ENCODE data around the gene ZBTB3.

ZBTB3 gene

DNA sequence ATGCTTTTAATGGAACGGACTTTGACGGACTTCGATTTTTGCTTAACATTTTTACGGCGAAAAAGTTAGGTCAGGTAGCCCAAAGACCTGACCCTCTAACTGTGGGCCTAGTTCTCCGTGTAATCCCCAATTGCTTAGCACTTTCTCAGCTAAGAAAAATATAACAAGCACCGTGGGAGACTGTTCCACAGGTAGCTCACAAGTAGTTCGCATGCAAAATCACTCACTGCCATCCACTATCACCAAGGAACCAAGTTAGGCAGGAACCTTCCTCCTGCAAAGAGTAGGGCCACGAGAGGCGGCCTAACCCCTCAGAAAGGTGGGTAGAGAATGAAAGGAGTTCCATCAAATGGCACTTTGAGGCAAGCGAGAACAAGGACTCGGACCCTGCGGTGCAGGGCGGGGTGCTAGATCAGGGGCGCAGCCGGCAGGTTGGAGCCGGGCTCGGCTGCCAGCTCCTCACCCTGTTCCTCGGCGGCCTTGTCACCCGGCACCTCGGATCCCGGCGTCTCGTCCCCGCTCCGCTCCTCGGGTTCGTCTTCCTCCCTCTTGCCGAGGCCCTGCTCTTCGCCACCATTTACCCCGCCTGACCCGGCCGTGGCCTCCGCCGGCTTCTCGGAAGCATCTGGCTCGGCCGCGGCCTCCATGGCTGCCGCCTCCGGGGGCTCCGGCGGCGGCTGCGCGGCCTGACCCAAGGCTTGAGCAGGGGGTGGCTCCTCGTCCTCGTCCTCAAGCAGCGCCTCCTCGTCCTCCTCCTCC is 27.6 kb downstream of the ZBTB3 start:
- peak overlapping the region; percentile 78 for H3K4me3 ChIP-seq (ENCODE audit: low read depth, low read length)
- TF ChIP-seq, protein P1, sequence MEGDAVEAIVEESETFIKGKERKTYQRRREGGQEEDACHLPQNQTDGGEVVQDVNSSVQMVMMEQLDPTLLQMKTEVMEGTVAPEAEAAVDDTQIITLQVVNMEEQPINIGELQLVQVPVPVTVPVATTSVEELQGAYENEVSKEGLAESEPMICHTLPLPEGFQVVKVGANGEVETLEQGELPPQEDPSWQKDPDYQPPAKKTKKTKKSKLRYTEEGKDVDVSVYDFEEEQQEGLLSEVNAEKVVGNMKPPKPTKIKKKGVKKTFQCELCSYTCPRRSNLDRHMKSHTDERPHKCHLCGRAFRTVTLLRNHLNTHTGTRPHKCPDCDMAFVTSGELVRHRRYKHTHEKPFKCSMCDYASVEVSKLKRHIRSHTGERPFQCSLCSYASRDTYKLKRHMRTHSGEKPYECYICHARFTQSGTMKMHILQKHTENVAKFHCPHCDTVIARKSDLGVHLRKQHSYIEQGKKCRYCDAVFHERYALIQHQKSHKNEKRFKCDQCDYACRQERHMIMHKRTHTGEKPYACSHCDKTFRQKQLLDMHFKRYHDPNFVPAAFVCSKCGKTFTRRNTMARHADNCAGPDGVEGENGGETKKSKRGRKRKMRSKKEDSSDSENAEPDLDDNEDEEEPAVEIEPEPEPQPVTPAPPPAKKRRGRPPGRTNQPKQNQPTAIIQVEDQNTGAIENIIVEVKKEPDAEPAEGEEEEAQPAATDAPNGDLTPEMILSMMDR (IDR thresholded peaks at IDR 0.05; ENCODE audit: low read depth, low read length) = no peak
- in situ Hi-C loops (cut with HindIII; ENCODE audit: low sequenced_read_pairs) = no loop called here
- DNase-seq (ENCODE audit: low read depth, low spot score) = no peak

DNA sequence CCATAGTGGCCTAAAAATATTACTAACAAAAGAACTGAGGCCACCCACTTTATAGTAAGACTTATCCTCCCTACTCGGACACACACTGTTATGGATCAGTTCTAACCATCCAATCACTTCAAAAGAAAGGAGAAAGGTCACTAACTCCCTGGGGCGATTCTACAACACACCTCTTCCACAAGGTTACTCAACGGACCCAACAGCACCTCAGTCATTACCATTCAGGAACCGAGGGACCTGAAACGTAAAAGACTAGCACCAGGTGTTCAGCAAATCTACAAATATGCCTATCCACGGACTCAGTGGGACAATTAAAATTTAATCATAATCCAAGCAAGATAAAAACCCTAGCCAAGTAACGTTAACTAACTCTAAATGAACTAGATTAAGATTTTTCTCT is 28.3 kb downstream of the ZBTB3 start:
- peak overlapping the region; percentile 78 for H3K4me3 ChIP-seq (ENCODE audit: low read depth, low read length)
- in situ Hi-C loops (cut with HindIII; ENCODE audit: low sequenced_read_pairs) = no loop called here
- TF ChIP-seq, protein P1 (IDR thresholded peaks at IDR 0.05; ENCODE audit: low read depth, low read length) = no peak
- no peak for DNase-seq (ENCODE audit: low read depth, low spot score)

DNA sequence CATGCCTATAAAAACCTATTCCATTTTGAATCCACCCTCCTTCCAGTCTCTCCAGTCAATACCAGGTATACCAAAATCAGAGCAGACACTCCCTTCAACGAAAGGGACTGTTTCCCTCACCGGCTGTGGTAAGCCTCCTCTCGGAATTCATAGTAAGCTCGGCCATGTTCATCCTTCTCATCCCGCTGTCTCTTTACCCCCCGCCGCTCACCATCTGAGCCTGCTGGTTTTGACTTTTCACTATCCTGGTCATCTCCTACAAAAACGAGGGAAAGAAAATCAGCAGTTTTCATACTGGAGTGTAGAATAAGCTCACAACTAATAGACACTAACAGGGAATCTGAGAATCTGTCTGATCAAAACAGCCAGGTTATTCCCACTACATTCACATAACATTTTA is 29.8 kb downstream of the ZBTB3 start:
- TF ChIP-seq, protein P1 (IDR thresholded peaks at IDR 0.05; ENCODE audit: low read depth, low read length) = no peak
- peak overlapping the region; percentile 78 for H3K4me3 ChIP-seq (ENCODE audit: low read depth, low read length)
- DNase-seq (ENCODE audit: low read depth, low spot score) = no peak
- in situ Hi-C loops (cut with HindIII; ENCODE audit: low sequenced_read_pairs) = no loop called here

DNA sequence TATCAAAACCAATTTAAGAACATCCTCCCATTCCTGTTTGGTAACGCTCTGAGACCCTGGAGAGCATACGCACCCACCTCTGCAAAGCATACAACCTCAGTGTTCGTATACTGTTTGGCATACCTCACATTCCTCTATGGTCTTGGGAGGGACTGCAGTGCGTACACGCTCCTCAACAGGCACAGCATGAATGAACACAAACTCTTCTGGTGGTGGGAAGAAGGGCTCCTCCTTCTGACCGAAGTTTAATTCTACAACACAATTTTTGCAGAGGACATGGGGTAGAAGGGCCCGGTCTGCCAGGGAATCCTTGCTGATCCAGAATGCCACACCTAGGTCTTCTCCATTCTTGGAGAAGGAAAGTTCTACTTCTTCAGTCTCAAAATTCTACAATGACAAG is 32.0 kb downstream of the ZBTB3 start:
- DNase-seq (ENCODE audit: low read depth, low spot score) = peak; percentile 39
- in situ Hi-C loops (cut with HindIII; ENCODE audit: low sequenced_read_pairs) = no loop called here
- TF ChIP-seq, protein P1 (IDR thresholded peaks at IDR 0.05; ENCODE audit: low read depth, low read length) = peak; percentile 13
- no peak overlapping the region for H3K4me3 ChIP-seq (ENCODE audit: low read depth, low read length)

DNA sequence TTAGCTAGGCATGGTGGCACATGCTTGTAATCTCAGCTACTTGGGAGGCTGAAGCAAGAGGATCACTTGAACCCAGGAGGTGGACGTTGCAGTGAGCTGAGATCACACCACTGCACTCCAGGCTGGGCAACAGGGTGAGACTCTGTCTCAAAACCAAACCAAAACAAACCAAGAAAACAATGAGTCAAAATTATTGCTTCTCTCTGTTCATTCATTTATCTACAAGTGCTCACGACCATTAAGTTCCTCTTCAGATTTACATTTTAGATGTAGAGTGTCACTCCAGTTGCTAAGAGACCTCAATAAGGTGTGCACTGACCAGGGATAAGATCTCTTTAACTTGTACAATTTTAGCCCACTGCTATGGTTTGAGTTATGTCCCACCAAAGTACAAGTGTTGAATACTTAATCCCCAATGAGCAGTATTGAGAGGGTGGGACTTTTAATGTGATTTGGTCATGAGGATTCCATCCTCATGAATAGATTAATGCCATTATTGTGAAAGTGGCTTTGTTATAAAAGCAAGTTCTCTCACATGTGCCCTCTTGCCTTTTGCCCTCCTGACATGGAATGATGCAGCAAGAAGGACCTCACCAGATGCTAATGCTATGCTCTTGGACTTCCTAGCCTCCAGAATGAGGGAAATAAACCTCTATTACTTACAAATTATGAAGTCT is 34.5 kb downstream of the ZBTB3 start:
- no peak overlapping the region for H3K4me3 ChIP-seq (ENCODE audit: low read depth, low read length)
- DNase-seq (ENCODE audit: low read depth, low spot score) = no peak
- in situ Hi-C loops (cut with HindIII; ENCODE audit: low sequenced_read_pairs) = no loop called here
- TF ChIP-seq, protein P1 (IDR thresholded peaks at IDR 0.05; ENCODE audit: low read depth, low read length) = no peak

DNA sequence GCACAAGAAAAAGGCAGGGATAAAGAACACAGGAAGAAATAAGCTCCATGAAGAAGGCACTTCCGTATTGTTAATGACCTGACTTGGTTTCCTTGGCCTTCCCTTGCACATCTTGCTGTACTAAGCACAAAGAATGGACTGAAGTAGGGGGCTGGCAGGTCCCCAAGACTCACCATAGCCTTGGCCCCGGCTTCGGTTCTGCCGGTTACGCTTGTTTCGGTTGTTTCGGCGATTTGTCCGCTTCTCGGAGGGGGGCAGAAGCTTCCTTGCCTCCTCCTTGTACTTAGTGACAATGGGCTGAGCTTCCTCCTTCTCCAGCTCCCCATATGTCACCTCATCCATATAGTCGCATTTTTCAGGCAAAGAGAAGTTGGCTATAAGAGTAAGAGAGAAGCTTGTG is 37.1 kb downstream of the ZBTB3 start:
- in situ Hi-C loops (cut with HindIII; ENCODE audit: low sequenced_read_pairs) = no loop called here
- TF ChIP-seq, protein P1 (IDR thresholded peaks at IDR 0.05; ENCODE audit: low read depth, low read length) = no peak
- H3K4me3 ChIP-seq (ENCODE audit: low read depth, low read length) = no peak overlapping the region

More for the DNA sequence above, 37.1 kb downstream of the ZBTB3 start:
- no peak for DNase-seq (ENCODE audit: low read depth, low spot score)
